HepG2 (cell line): ENCODE measurements around the gene ENC1. TPM values are rescaled to one million over a fixed set of nuclear protein-coding genes. Genes with fewer than 3 reads are reported as not detected.

ENCODE experiments used
- ATAC-seq: fragments of 200-7000 bp; cut with Tn5 transposase; 3 replicates; pipeline ENCODE4 v1.9.1; 2020; ENCODE audit warnings: mild to moderate bottlenecking, moderate library complexity
- BruUV-seq: library from RNA; stranded (reverse); fragments of 400-500 nt; replicated peaks from 2 replicates; lab custom pipeline; 2021; lab: Mats Ljungman, UMichigan
- CTCF ChIA-PET: fragments of 300-600 bp; formaldehyde crosslinking; extraction: SDS; loops from one replicate; lab custom pipeline; 2021; ENCODE audit warnings: low total read pairs, inconsistent platforms, low intra/inter-chr PET ratio; lab: Yijun Ruan, JAX
- POLR2A ChIA-PET: fragments of 350-600 bp; sonication (Branson Sonifier 250); formaldehyde crosslinking; loops from one replicate; lab custom pipeline; 2020; ENCODE audit warnings: antibody characterized with exemption, inconsistent platforms; lab: Yijun Ruan, JAX
- DNase-seq: peaks from one replicate; pipeline ENCODE4 v3.0.0-alpha.2; 2015; ENCODE audit warnings: low spot score
- FAIRE-seq: peaks from 3 replicates; lab custom pipeline; 2011; peaks lifted over from hg19 to GRCh38; lab: Jason Lieb, UNC
- H2AFZ ChIP-seq: one replicate; pipeline ENCODE4 v1.6.1; 2011; ENCODE audit warnings: low read length, inconsistent platforms
- H3K27ac ChIP-seq: fragments of 300-600 bp; 3 replicates; pipeline ENCODE4 v1.8.0; 2011; ENCODE audit warnings: mixed run types, mild to moderate bottlenecking, mixed read lengths, low read length, inconsistent platforms; ENCODE audit not compliant: insufficient read depth; ENCODE audit errors: extremely low read length
- H3K27me3 ChIP-seq, 2 experiments: fragments of 200-600 bp in 1 of 2; 2 replicates in 1 of 2; 3 replicates in 1 of 2; pipeline versions ENCODE4 v1.6.0 to v1.8.0; 2011; ENCODE audit warnings: low read length in 2 of 2, mild to moderate bottlenecking in 2 of 2, moderate library complexity in 2 of 2, inconsistent platforms in 1 of 2; ENCODE audit not compliant: insufficient read depth in 2 of 2, control insufficient read depth in 1 of 2
- H3K36me3 ChIP-seq, 2 experiments: fragments of 200-600 bp in 1 of 2; replicated peaks in 1 of 2; 2 replicates in 1 of 2; 3 replicates in 1 of 2; pipeline versions ENCODE4 v1.5.1 to v1.8.0; 2011; ENCODE audit warnings: low read length in 2 of 2, inconsistent platforms in 1 of 2; ENCODE audit not compliant: insufficient read depth in 2 of 2, control insufficient read depth in 1 of 2
- H3K4me1 ChIP-seq: 2 replicates; pipeline ENCODE4 v1.5.1; 2012; ENCODE audit warnings: low read length, inconsistent platforms; ENCODE audit not compliant: insufficient read depth
- H3K4me2 ChIP-seq: 2 replicates; pipeline ENCODE4 v1.6.0; 2011; ENCODE audit warnings: low read depth, low read length, inconsistent platforms
- H3K4me3 ChIP-seq, 3 experiments: fragments of 200-600 bp in 1 of 3; sonication (generic), shearing (Covaris generic) in 1 of 3; replicated peaks in 1 of 3; 2 replicates each; pipeline ENCODE4 v1.5.1; 2011 to 2016; ENCODE audit warnings: low read length in 3 of 3, inconsistent platforms in 2 of 3, low read depth in 2 of 3, mild to moderate bottlenecking in 2 of 3, control low read depth in 1 of 3, mixed read lengths in 1 of 3; ENCODE audit not compliant: insufficient read depth in 1 of 3
- H3K79me2 ChIP-seq: one replicate; pipeline ENCODE4 v1.6.1; 2011; ENCODE audit warnings: low read length, inconsistent platforms; ENCODE audit not compliant: insufficient read depth
- H3K9ac ChIP-seq: 2 replicates; pipeline ENCODE4 v1.6.0; 2011; ENCODE audit warnings: mild to moderate bottlenecking, low read depth, low read length, inconsistent platforms; ENCODE audit not compliant: insufficient read depth
- H3K9me3 ChIP-seq: 2 replicates; pipeline ENCODE4 v1.5.1; 2012; ENCODE audit warnings: mild to moderate bottlenecking, low read length
- H4K20me1 ChIP-seq: 2 replicates; pipeline ENCODE4 v1.6.0; 2011; ENCODE audit warnings: inconsistent platforms, mild to moderate bottlenecking, low read length, moderate library complexity; ENCODE audit not compliant: insufficient read depth
- ESRRA ChIP-seq: sonication (generic); formaldehyde crosslinking; IDR thresholded peaks from 2 replicates; pipeline ENCODE4 v1.5.1; 2020; ENCODE audit warnings: mild to moderate bottlenecking, low read depth, missing genetic modification reagents
- KLF9 ChIP-seq: IDR thresholded peaks from 2 replicates; pipeline ENCODE4 v1.6.1; 2016; ENCODE audit warnings: low read depth
- MXI1 ChIP-seq: IDR thresholded peaks from 3 replicates; pipeline ENCODE4 v1.6.1; 2012; ENCODE audit warnings: low read depth, low read length, inconsistent platforms, borderline replicate concordance
- RBAK ChIP-seq: sonication (generic); formaldehyde crosslinking; IDR thresholded peaks from 2 replicates; pipeline ENCODE4 v1.5.1; 2020; ENCODE audit warnings: mild to moderate bottlenecking, missing genetic modification reagents
- SATB2 ChIP-seq: sonication (generic); formaldehyde crosslinking; IDR thresholded peaks from 2 replicates; pipeline ENCODE4 v1.5.0; 2020; ENCODE audit warnings: missing genetic modification reagents
- SNRNP70 ChIP-seq: fragments of 200-400 bp; formaldehyde crosslinking; IDR thresholded peaks from 2 replicates; pipeline ENCODE4 v1.6.1; 2017; ENCODE audit warnings: mild to moderate bottlenecking, low read depth, low read length, moderate library complexity
- STAT5B ChIP-seq: sonication (generic); formaldehyde crosslinking; IDR thresholded peaks from 2 replicates; pipeline ENCODE4 v1.4.0; 2020; ENCODE audit warnings: missing genetic modification reagents
- ZBTB8A ChIP-seq: sonication (generic); formaldehyde crosslinking; IDR thresholded peaks from 2 replicates; pipeline ENCODE4 v1.4.0; 2020; ENCODE audit warnings: mild to moderate bottlenecking, low read depth, missing genetic modification reagents, borderline replicate concordance
- ZNF256 ChIP-seq: sonication (generic); formaldehyde crosslinking; conservative IDR thresholded peaks from 2 replicates; pipeline ENCODE4 v1.4.0; 2020; ENCODE audit warnings: missing genetic modification reagents
- ZNF354B ChIP-seq: sonication (generic); formaldehyde crosslinking; IDR thresholded peaks from 2 replicates; pipeline ENCODE4 v1.8.0; 2022; ENCODE audit warnings: mild to moderate bottlenecking, missing genetic modification reagents
- ZNF577 ChIP-seq: sonication (generic); formaldehyde crosslinking; IDR thresholded peaks from 2 replicates; pipeline ENCODE4 v1.4.0; 2020; ENCODE audit warnings: mild to moderate bottlenecking, low read depth, missing genetic modification reagents, borderline replicate concordance
- ZNF75D ChIP-seq: sonication (generic); formaldehyde crosslinking; IDR thresholded peaks from 2 replicates; pipeline ENCODE4 v1.8.1; 2023; ENCODE audit warnings: missing genetic modification reagents, mild to moderate bottlenecking, borderline replicate concordance
- ZSCAN21 ChIP-seq: sonication (generic); formaldehyde crosslinking; IDR thresholded peaks from 2 replicates; pipeline ENCODE4 v1.8.0; 2022; ENCODE audit warnings: mild to moderate bottlenecking, missing genetic modification reagents, moderate library complexity, borderline replicate concordance
- WGBS: methylation state at CpG from one replicate; pipeline ENCODE4 v1.1.6; 2017; ENCODE audit warnings: low lambda C conversion rate; 5-methylcytosine and 5-hydroxymethylcytosine counted together
- in situ Hi-C: cut with HindIII; loops from 2 replicates; pipeline ENCODE4 v1.10.0; 2017; ENCODE audit warnings: low pct_unique_long_range_greater_than_20kb; ENCODE audit not compliant: extremely low pct_ligation_motif_present
- intact Hi-C: fragments of 100-400 bp; cut with micrococcal nuclease; formaldehyde crosslinking; loops from one replicate; pipeline ENCODE4 v1.10.0; 2022; ENCODE audit not compliant: unreplicated experiment
- polyA plus RNA-seq, 8 experiments: library from polyadenylated mRNA; depleted of rRNA in 3 of 8; stranded (reverse) in 7 of 8; unstranded in 1 of 8; fragments of >200 nt; fragmentation: Illumina TruSeq in 4 of 8; extraction: Trizol in 4 of 8; gene quantifications; 2 replicates each; pipeline versions ENCODE4 v1.2.1 to v1.2.3, GENCODE V29; 2011 to 2016; ENCODE audit warnings: low read depth in 4 of 8, missing spikeins in 1 of 8, mixed read lengths in 1 of 8; ENCODE audit not compliant: insufficient read depth in 1 of 8
- total RNA-seq, 5 experiments: library from RNA; depleted of rRNA; stranded (reverse); fragments of >200 nt; fragmentation: Illumina TruSeq; extraction: Trizol; gene quantifications; 2 replicates each; pipeline ENCODE4 v1.2.3, GENCODE V29; 2016; ENCODE audit warnings: low read depth in 1 of 5
- TF ChIP-seq, protein P1 (sequence below): IDR thresholded peaks from 2 replicates; pipeline ENCODE4 v1.6.1; 2012; ENCODE audit warnings: low read depth, low read length, improper control_type of control experiment
- TF ChIP-seq, protein P2 (sequence below): sonication (generic); formaldehyde crosslinking; IDR thresholded peaks from 2 replicates; pipeline ENCODE4 v1.5.1; 2020; ENCODE audit warnings: mild to moderate bottlenecking, moderate library complexity, missing genetic modification reagents
- TF ChIP-seq, protein P3 (sequence below): sonication (generic); formaldehyde crosslinking; IDR thresholded peaks from 2 replicates; pipeline ENCODE4 v1.5.0; 2020; ENCODE audit warnings: missing genetic modification reagents
- TF ChIP-seq, protein P4 (sequence below): sonication (generic); formaldehyde crosslinking; conservative IDR thresholded peaks from 2 replicates; pipeline ENCODE4 v1.4.0; 2020; ENCODE audit warnings: mild to moderate bottlenecking, missing genetic modification reagents, moderate library complexity

ENC1 gene
- total and polyA plus RNA-seq, 2 of the 13 experiments (the other 11 are each of a cell fraction or from before 2014, with no cell fraction given) = 63.8 to 64.4 TPM

GRCh38 chr5:74651710-74652109 is 11.2 kb upstream of the ENC1 start:
- in situ Hi-C loops (no loop called here), intact Hi-C loops (no loop called here)
- no peak for TF ChIP-seq ZBTB8A (CRISPR knock-in tag)
- TF ChIP-seq, protein P1, sequence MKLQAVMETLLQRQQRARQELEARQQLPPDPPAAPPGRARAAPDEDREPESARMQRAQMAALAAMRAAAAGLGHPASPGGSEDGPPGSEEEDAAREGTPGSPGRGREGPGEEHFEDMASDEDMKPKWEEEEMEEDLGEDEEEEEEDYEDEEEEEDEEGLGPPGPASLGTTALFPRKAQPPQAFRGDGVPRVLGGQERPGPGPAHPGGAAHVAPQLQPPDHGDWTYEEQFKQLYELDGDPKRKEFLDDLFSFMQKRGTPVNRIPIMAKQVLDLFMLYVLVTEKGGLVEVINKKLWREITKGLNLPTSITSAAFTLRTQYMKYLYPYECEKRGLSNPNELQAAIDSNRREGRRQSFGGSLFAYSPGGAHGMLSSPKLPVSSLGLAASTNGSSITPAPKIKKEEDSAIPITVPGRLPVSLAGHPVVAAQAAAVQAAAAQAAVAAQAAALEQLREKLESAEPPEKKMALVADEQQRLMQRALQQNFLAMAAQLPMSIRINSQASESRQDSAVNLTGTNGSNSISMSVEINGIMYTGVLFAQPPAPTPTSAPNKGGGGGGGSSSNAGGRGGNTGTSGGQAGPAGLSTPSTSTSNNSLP = no peak
- no peak for TF ChIP-seq ZNF577 (CRISPR knock-in tag)
- TF ChIP-seq KLF9 = no peak
- no peak for TF ChIP-seq ZNF354B (CRISPR knock-in tag)
- TF ChIP-seq, protein P2, sequence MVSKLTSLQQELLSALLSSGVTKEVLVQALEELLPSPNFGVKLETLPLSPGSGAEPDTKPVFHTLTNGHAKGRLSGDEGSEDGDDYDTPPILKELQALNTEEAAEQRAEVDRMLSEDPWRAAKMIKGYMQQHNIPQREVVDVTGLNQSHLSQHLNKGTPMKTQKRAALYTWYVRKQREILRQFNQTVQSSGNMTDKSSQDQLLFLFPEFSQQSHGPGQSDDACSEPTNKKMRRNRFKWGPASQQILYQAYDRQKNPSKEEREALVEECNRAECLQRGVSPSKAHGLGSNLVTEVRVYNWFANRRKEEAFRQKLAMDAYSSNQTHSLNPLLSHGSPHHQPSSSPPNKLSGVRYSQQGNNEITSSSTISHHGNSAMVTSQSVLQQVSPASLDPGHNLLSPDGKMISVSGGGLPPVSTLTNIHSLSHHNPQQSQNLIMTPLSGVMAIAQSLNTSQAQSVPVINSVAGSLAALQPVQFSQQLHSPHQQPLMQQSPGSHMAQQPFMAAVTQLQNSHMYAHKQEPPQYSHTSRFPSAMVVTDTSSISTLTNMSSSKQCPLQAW = no peak
- no peak for TF ChIP-seq RBAK (CRISPR knock-in tag)
- TF ChIP-seq ZSCAN21 = no peak
- TF ChIP-seq, protein P3, sequence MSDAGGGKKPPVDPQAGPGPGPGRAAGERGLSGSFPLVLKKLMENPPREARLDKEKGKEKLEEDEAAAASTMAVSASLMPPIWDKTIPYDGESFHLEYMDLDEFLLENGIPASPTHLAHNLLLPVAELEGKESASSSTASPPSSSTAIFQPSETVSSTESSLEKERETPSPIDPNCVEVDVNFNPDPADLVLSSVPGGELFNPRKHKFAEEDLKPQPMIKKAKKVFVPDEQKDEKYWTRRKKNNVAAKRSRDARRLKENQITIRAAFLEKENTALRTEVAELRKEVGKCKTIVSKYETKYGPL = no peak
- TF ChIP-seq STAT5B (CRISPR knock-in tag) = no peak
- TF ChIP-seq, protein P4, sequence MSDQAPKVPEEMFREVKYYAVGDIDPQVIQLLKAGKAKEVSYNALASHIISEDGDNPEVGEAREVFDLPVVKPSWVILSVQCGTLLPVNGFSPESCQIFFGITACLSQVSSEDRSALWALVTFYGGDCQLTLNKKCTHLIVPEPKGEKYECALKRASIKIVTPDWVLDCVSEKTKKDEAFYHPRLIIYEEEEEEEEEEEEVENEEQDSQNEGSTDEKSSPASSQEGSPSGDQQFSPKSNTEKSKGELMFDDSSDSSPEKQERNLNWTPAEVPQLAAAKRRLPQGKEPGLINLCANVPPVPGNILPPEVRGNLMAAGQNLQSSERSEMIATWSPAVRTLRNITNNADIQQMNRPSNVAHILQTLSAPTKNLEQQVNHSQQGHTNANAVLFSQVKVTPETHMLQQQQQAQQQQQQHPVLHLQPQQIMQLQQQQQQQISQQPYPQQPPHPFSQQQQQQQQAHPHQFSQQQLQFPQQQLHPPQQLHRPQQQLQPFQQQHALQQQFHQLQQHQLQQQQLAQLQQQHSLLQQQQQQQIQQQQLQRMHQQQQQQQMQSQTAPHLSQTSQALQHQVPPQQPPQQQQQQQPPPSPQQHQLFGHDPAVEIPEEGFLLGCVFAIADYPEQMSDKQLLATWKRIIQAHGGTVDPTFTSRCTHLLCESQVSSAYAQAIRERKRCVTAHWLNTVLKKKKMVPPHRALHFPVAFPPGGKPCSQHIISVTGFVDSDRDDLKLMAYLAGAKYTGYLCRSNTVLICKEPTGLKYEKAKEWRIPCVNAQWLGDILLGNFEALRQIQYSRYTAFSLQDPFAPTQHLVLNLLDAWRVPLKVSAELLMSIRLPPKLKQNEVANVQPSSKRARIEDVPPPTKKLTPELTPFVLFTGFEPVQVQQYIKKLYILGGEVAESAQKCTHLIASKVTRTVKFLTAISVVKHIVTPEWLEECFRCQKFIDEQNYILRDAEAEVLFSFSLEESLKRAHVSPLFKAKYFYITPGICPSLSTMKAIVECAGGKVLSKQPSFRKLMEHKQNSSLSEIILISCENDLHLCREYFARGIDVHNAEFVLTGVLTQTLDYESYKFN (CRISPR knock-in tag) = no peak
- TF ChIP-seq SATB2 (CRISPR knock-in tag) = no peak
- TF ChIP-seq ESRRA (CRISPR knock-in tag) = no peak
- TF ChIP-seq MXI1 = no peak
- TF ChIP-seq ZNF256 (CRISPR knock-in tag) = no peak
- no peak for TF ChIP-seq SNRNP70
- TF ChIP-seq ZNF75D (CRISPR knock-in tag) = no peak
- ChIA-PET POLR2A (no interaction called here), CTCF (no interaction called here)
- BruUV-seq = no TSS peak
- Histone ChIP-seq H3K27ac (no peak overlapping the region), H3K79me2 (no peaks in the 10 kb centered on the region), H3K9ac (no peak overlapping the region), H3K4me1 (peaks cover 38% of the 10 kb centered on the region), H3K27me3 (peaks cover 0 to 7% of the 10 kb centered on the region in 2 experiments; a peak in 1 of 5 replicates), H3K4me2 (0 out of 2 replicates have a peak overlapping the region, but pooled peaks have one; percentile 5), H4K20me1 (no peaks in the 10 kb centered on the region), H2AFZ (no peak overlapping the region), H3K4me3 (no peak overlapping the region), H3K9me3 (no peaks in the 10 kb centered on the region), H3K36me3 (no peaks in the 10 kb centered on the region)
- WGBS = 22% methylated on average over 3 of the region's 3 CpGs
- no peak for ATAC-seq
- DNase-seq = no peak
- no peak for FAIRE-seq
